Mucosa of descending colon (tissue), 3 donors: Measurements from ENCODE around the gene TFF3. TPM values are rescaled to one million over a fixed set of nuclear protein-coding genes. Genes with fewer than 3 reads are reported as not detected.
A peak's percentile ranks its signal among the peaks of the same experiment; 100 is the strongest.
"Not testable (repeated sequence)": the region's sequence is repeated elsewhere in the genome, so short reads cannot be mapped to it uniquely, and the experiment has no call there.

Experiments used
- ATAC-seq: fragments of 200-7000 bp; cut with Tn5 transposase; one replicate; pipeline ENCODE4 v1.9.1; 2020; ENCODE audit warnings: mild to moderate bottlenecking, moderate library complexity
- DNase-seq, 3 donors: peaks; one replicate each; pipeline ENCODE4 v3.0.0-alpha.2; 2020
- H3K36me3 ChIP-seq: fragments of 200-600 bp; one replicate; pipeline ENCODE4 v1.8.0; 2021; ENCODE audit warnings: low read depth, mild to moderate bottlenecking
- H3K4me1 ChIP-seq: fragments of 200-600 bp; one replicate; pipeline ENCODE4 v1.8.0; 2021; ENCODE audit warnings: low read depth, mild to moderate bottlenecking
- H3K4me3 ChIP-seq: fragments of 200-600 bp; one replicate; pipeline ENCODE4 v1.8.0; 2021; ENCODE audit warnings: mild to moderate bottlenecking
- H3K9me3 ChIP-seq: fragments of 200-600 bp; one replicate; pipeline ENCODE4 v1.8.0; 2021; ENCODE audit warnings: mild to moderate bottlenecking
- CTCF ChIP-seq: fragments of 200-600 bp; IDR thresholded peaks from one replicate; pipeline ENCODE4 v1.8.0; 2022; ENCODE audit warnings: antibody characterized with exemption, mild to moderate bottlenecking
- intact Hi-C, 2 donors: fragments of 100-400 bp; cut with DNase I in 1 of 2; cut with micrococcal nuclease in 1 of 2; formaldehyde crosslinking; loops; one replicate each; pipeline versions ENCODE4 v1.11.0 to v1.11.1; 2022; cut with DNase I, micrococcal nuclease
- total RNA-seq, 3 donors: library from RNA; stranded (reverse); fragmentation: NEBNext Ultra II Directional in 2 of 3; extraction: Animal tissue kit (Norgen Biotek cat#: 25700) in 2 of 3; gene quantifications; one replicate each; pipeline versions ENCODE4 v1.2.1 to v1.2.4, GENCODE V29; 2021 to 2023
- donor health status: DM: no; HTN: no; CAD: no; lungs with moderate emphysema.
- donor health status: DM: no; HTN: no; CAD: no.
- donor health status: DM: no; HTN: yes; CAD: no.

Gene TFF3
- total RNA-seq, 3 donors from 2014 or later, result 614 to 2,641 (median 2,419) TPM

GRCh38 chr21:42293649-42294272 lies 21.4 kb downstream of the TFF3 start:
- Histone ChIP-seq H3K4me3 (no peak overlapping the region), H3K4me1 (no peaks in the 10 kb centered on the region), H3K36me3 (no peaks in the 10 kb centered on the region), H3K9me3 (no peaks in the 10 kb centered on the region)
- intact Hi-C loops, result no loop called here
- DNase-seq, result peak in 1 of 3 donors; percentile 47
- no peak for TF ChIP-seq CTCF
- no peak for ATAC-seq

- ATAC-seq, H3K4me1 ChIP-seq, intact Hi-C loops, H3K4me3 ChIP-seq, H3K36me3 ChIP-seq, H3K9me3 ChIP-seq, DNase-seq: not testable (repeated sequence)
These were observed 22.6 kb downstream of the TFF3 start for GRCh38 chr21:42292563-42293142.

- Histone ChIP-seq H3K9me3 (no peaks in the 10 kb centered on the region), H3K4me1 (no peaks in the 10 kb centered on the region), H3K36me3 (no peaks in the 10 kb centered on the region), H3K4me3 (no peak overlapping the region)
- intact Hi-C loops, result no loop called here
- TF ChIP-seq CTCF, result no peak
- DNase-seq, result peak in 1 of 3 donors; percentile 39
- no peak for ATAC-seq
These were observed 23.3 kb downstream of the TFF3 start for GRCh38 chr21:42291751-42292562.

- ATAC-seq, result peak; percentile 8
- no peak overlapping the region for H3K4me3 ChIP-seq
- intact Hi-C loops, result no loop called here
- no peaks in the 10 kb centered on the region for H3K36me3 ChIP-seq
- H3K4me1 ChIP-seq, result no peaks in the 10 kb centered on the region
- DNase-seq, result peak in 2 of 3 donors; percentile 25 to 34
- no peak for TF ChIP-seq CTCF
- H3K9me3 ChIP-seq, result no peaks in the 10 kb centered on the region
These were observed 24.0 kb downstream of the TFF3 start for GRCh38 chr21:42291003-42291750.

GRCh38 chr21:42290505-42290904 lies 24.7 kb downstream of the TFF3 start:
- intact Hi-C loops, result no loop called here
- Histone ChIP-seq H3K9me3 (no peaks in the 10 kb centered on the region), H3K4me3 (no peak overlapping the region), H3K4me1 (no peaks in the 10 kb centered on the region), H3K36me3 (no peaks in the 10 kb centered on the region)
- ATAC-seq, result no peak
- no peak for TF ChIP-seq CTCF
- DNase-seq, result peak in 1 of 3 donors; percentile 5
